DOHH2 (cell line): ENCODE results near the gene ZDHHC18.

Experiments
- H3F3A ChIP-seq: fragments of 200-600 bp; sonication (generic), shearing (Covaris generic); 2 replicates; pipeline ENCODE4 v1.6.0; 2016; ENCODE audit warnings: antibody characterized with exemption, mild to moderate bottlenecking; ENCODE audit not compliant: control insufficient read depth, insufficient read depth
- H3K27ac ChIP-seq: fragments of 200-600 bp; sonication (generic); 2 replicates; pipeline ENCODE4 v1.5.1; 2014; ENCODE audit warnings: low read depth, mild to moderate bottlenecking, low read length, moderate library complexity
- H3K27me3 ChIP-seq: fragments of 200-600 bp; sonication (generic); 2 replicates; pipeline ENCODE4 v1.6.1; 2014; ENCODE audit warnings: mild to moderate bottlenecking, low read length, mixed read lengths; ENCODE audit not compliant: control insufficient read depth
- H3K36me3 ChIP-seq: fragments of 200-600 bp; sonication (generic); 2 replicates; pipeline ENCODE4 v1.6.1; 2014; ENCODE audit warnings: mild to moderate bottlenecking, low read length, moderate library complexity, mixed read lengths; ENCODE audit not compliant: control insufficient read depth
- H3K4me1 ChIP-seq: fragments of 200-600 bp; sonication (generic); 2 replicates; pipeline ENCODE4 v1.6.1; 2014; ENCODE audit warnings: mild to moderate bottlenecking, low read length, mixed read lengths; ENCODE audit not compliant: control insufficient read depth
- H3K4me2 ChIP-seq: fragments of 200-600 bp; sonication (generic); 2 replicates; pipeline ENCODE4 v1.6.0; 2014; ENCODE audit warnings: mild to moderate bottlenecking, low read length, moderate library complexity
- H3K4me3 ChIP-seq: fragments of 200-600 bp; sonication (generic); 2 replicates; pipeline ENCODE4 v1.5.1; 2014; ENCODE audit warnings: mild to moderate bottlenecking, low read length, mixed read lengths
- H3K79me2 ChIP-seq: fragments of 200-600 bp; sonication (generic); 2 replicates; pipeline ENCODE4 v1.6.1; 2014; ENCODE audit warnings: mild to moderate bottlenecking, low read length, mixed read lengths; ENCODE audit not compliant: control insufficient read depth
- H3K9me2 ChIP-seq: fragments of 200-600 bp; sonication (generic); replicated peaks from 2 replicates; pipeline ENCODE4 v1.6.1; 2014; ENCODE audit warnings: mild to moderate bottlenecking, low read length, mixed read lengths; ENCODE audit not compliant: control insufficient read depth
- H3K9me3 ChIP-seq: fragments of 200-600 bp; sonication (generic); 2 replicates; pipeline ENCODE4 v1.6.1; 2014; ENCODE audit warnings: antibody characterized with exemption, low read length, mixed read lengths; ENCODE audit not compliant: control insufficient read depth, insufficient read depth
- H4K20me1 ChIP-seq: fragments of 200-600 bp; sonication (generic); 2 replicates; pipeline ENCODE4 v1.6.0; 2014; ENCODE audit warnings: low read depth, mild to moderate bottlenecking, antibody characterized with exemption, low read length, moderate library complexity; ENCODE audit not compliant: control insufficient read depth, insufficient read depth
- CTCF ChIP-seq: fragments of 200-600 bp; sonication (generic); IDR thresholded peaks from one replicate; pipeline ENCODE4 v1.5.1; 2014; ENCODE audit warnings: antibody characterized with exemption, mild to moderate bottlenecking, low read depth, low read length; ENCODE audit not compliant: poor library complexity, severe bottlenecking
- EZH2phosphoT487 ChIP-seq: fragments of 200-600 bp; sonication (generic); IDR thresholded peaks from 2 replicates; pipeline ENCODE4 v1.6.1; 2017; ENCODE audit warnings: borderline replicate concordance, mild to moderate bottlenecking, antibody characterized with exemption, low read length, moderate library complexity, mixed read lengths

The ZDHHC18 gene

GRCh38 chr1:26786437-26787380 is 39.8 kb upstream of the ZDHHC18 start:
- H3K36me3 ChIP-seq = peaks cover 29% of the 10 kb centered on the region
- TF ChIP-seq EZH2phosphoT487 (no peak), CTCF (no peak)
- peak overlapping the region; percentile 90 for H3K4me3 ChIP-seq
- H3K4me1 ChIP-seq = peaks cover 69% of the 10 kb centered on the region
- no peaks in the 10 kb centered on the region for H4K20me1 ChIP-seq
- peak overlapping the region; percentile 76 for H3K4me2 ChIP-seq
- peaks cover 53% of the 10 kb centered on the region for H3F3A ChIP-seq
- H3K9me3 ChIP-seq = no peaks in the 10 kb centered on the region
- H3K79me2 ChIP-seq = peaks cover 11% of the 10 kb centered on the region
- no peaks in the 10 kb centered on the region for H3K27me3 ChIP-seq
- no peaks in the 10 kb centered on the region for H3K9me2 ChIP-seq
- H3K27ac ChIP-seq = peak overlapping the region; percentile 92

DNA sequence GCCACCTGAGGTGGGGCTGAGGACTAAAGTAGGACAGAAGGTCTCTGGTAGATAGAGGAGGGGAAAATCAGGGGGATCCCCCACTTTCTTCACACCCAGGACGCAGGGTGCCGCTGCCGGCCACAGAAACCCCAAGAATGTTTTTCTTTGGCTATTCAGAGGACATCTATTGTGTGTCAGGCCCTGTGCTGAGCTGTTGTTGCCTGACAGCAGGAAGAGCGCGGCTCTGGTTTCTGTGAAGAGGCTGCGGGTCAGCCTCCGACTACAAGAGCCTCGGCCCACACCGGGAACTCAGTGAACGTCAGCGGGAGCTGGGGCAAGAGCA is 39.1 kb upstream of the ZDHHC18 start:
- H3K36me3 ChIP-seq = peaks cover 22% of the 10 kb centered on the region
- peak overlapping the region; percentile 90 for H3K4me3 ChIP-seq
- H3K4me2 ChIP-seq = peak overlapping the region; percentile 76
- H3K27ac ChIP-seq = peak overlapping the region; percentile 92
- peaks cover 11% of the 10 kb centered on the region for H3K79me2 ChIP-seq
- no peaks in the 10 kb centered on the region for H3K27me3 ChIP-seq
- no peaks in the 10 kb centered on the region for H3K9me2 ChIP-seq
- H3K4me1 ChIP-seq = peaks cover 63% of the 10 kb centered on the region
- H4K20me1 ChIP-seq = no peaks in the 10 kb centered on the region
- no peaks in the 10 kb centered on the region for H3K9me3 ChIP-seq
- TF ChIP-seq CTCF (no peak), EZH2phosphoT487 (no peak)
- peaks cover 47% of the 10 kb centered on the region for H3F3A ChIP-seq

DNA sequence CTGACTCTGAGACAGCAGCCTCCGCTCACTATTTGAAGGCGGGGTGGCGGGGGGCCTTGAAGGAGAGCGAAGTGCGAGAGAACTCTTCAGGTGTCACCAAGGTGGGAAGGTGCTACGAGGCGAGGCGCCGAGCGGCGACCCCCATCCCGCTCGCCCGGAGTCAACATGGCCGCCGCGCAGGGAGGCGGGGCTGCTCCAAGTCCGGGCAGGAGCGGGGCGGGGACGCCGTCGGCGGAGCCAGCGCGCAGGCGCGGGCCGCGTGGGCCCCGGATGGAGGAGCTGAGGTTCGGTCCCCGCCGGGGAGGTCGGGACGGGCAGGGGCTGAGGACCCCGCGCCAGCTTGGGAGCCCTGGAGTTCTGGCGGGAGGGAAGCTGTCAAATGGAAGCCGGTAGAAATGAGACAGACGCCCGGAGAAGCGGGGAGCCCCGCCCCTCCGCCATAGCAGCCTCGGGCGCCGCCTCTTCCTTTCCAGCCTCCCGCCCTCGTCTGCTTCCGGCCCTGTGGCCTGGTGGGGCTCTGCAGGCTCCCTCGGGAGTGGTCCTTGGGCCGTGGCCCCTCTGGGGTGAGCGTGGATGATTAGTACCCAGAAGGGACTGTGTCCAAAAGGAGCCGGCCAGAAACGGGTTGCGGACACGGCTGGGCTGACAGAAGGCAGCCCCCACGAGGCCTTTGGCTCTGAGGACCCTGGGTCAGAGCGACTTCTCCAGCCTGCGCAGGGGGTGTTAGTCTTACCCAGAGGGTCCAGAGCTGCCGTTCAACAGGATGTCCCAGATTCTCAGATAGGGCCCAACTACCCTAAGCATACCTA is 38.6 kb upstream of the ZDHHC18 start, which contains the start of gene PIGV:
TSS of gene PIGV (plus strand) at position 245 of the 809 bp plus-strand sequence. CDS start 2,866 bp downstream, outside the sequence.
- peaks cover 58% of the 10 kb centered on the region for H3K4me1 ChIP-seq
- peak within 1 kb of the TSS; percentile 92 for H3K27ac ChIP-seq
- peaks cover 42% of the 10 kb centered on the region for H3F3A ChIP-seq

More for the DNA sequence above, 38.6 kb upstream of the ZDHHC18 start, which contains the start of gene PIGV:
- Histone ChIP-seq H3K4me3 (peak within 1 kb of the TSS; percentile 90), H3K27me3 (no peaks in the 10 kb centered on the region), H3K9me3 (no peaks in the 10 kb centered on the region), H3K9me2 (no peaks in the 10 kb centered on the region), H3K79me2 (peaks cover 11% of the 10 kb centered on the region), H3K4me2 (peak within 1 kb of the TSS; percentile 76), H3K36me3 (peaks cover 17% of the 10 kb centered on the region; the same call in 1 of the 2 replicates), H4K20me1 (no peaks in the 10 kb centered on the region)
- TF ChIP-seq EZH2phosphoT487 (no peak), CTCF (no peak)
